Measurements from ENCODE around the gene SAPCD1.

DNA sequence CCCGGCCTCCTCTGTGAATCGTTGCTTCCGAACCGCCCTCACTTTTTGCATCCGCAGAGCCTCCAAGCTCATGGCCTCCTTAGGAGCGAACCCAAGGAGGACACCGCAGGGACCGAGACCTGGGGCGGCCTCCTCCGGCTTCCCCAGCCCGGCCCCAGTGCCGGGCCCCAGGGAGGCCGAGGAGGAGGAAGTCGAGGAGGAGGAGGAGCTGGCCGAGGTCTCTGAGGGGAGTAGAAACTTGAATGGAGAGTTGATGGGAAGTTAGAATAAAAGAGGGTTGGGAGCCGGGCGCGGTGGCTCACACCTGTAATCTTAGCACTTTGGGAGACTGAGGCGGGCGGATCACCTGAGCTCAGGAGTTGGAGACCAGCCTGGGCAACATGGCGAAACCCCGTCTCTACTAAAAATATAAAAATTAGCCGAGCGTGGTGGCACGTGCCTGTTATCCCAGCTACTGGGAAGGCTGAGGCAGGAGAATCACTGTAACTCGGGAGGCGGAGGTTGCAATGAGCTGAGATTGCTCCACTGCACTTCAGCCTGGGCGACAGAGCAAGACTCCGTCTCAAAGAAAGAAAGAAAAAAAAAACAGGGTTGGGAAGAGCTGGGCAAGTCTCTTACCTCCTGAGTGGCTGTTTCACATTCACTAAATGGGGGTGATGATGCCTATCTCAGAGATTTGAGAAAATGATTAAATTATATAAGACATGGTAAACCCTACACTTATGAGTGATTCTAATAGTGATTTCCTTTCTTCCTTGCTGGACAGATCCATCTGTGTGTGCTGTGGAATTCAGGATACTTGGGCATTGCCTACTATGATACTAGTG is 21.8 kb upstream of the SAPCD1 start:
- TF ChIP-seq, protein P1, sequence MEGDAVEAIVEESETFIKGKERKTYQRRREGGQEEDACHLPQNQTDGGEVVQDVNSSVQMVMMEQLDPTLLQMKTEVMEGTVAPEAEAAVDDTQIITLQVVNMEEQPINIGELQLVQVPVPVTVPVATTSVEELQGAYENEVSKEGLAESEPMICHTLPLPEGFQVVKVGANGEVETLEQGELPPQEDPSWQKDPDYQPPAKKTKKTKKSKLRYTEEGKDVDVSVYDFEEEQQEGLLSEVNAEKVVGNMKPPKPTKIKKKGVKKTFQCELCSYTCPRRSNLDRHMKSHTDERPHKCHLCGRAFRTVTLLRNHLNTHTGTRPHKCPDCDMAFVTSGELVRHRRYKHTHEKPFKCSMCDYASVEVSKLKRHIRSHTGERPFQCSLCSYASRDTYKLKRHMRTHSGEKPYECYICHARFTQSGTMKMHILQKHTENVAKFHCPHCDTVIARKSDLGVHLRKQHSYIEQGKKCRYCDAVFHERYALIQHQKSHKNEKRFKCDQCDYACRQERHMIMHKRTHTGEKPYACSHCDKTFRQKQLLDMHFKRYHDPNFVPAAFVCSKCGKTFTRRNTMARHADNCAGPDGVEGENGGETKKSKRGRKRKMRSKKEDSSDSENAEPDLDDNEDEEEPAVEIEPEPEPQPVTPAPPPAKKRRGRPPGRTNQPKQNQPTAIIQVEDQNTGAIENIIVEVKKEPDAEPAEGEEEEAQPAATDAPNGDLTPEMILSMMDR (IDR thresholded peaks at IDR 0.05; ENCODE audit: low read depth, low read length, missing input control) = no peak
- no peak for TF ChIP-seq RXRA (IDR thresholded peaks at IDR 0.05)
- TF ChIP-seq, protein P2, sequence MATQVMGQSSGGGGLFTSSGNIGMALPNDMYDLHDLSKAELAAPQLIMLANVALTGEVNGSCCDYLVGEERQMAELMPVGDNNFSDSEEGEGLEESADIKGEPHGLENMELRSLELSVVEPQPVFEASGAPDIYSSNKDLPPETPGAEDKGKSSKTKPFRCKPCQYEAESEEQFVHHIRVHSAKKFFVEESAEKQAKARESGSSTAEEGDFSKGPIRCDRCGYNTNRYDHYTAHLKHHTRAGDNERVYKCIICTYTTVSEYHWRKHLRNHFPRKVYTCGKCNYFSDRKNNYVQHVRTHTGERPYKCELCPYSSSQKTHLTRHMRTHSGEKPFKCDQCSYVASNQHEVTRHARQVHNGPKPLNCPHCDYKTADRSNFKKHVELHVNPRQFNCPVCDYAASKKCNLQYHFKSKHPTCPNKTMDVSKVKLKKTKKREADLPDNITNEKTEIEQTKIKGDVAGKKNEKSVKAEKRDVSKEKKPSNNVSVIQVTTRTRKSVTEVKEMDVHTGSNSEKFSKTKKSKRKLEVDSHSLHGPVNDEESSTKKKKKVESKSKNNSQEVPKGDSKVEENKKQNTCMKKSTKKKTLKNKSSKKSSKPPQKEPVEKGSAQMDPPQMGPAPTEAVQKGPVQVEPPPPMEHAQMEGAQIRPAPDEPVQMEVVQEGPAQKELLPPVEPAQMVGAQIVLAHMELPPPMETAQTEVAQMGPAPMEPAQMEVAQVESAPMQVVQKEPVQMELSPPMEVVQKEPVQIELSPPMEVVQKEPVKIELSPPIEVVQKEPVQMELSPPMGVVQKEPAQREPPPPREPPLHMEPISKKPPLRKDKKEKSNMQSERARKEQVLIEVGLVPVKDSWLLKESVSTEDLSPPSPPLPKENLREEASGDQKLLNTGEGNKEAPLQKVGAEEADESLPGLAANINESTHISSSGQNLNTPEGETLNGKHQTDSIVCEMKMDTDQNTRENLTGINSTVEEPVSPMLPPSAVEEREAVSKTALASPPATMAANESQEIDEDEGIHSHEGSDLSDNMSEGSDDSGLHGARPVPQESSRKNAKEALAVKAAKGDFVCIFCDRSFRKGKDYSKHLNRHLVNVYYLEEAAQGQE (IDR thresholded peaks at IDR 0.05) = no peak
- TF ChIP-seq, protein P3, sequence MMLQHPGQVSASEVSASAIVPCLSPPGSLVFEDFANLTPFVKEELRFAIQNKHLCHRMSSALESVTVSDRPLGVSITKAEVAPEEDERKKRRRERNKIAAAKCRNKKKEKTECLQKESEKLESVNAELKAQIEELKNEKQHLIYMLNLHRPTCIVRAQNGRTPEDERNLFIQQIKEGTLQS (IDR thresholded peaks at IDR 0.05) = no peak
- no peak for TF ChIP-seq JUND (IDR thresholded peaks at IDR 0.05)
- no peak for TF ChIP-seq EGR1 (IDR thresholded peaks at IDR 0.05; ENCODE audit: low read depth in 2 of 2)
- no peak for TF ChIP-seq TAF1 (conservative IDR thresholded peaks at IDR 0.05)
- no peak for TF ChIP-seq YY1 (IDR thresholded peaks at IDR 0.05)
- no peak for TF ChIP-seq ZBTB33 (IDR thresholded peaks at IDR 0.05)
- no peak for TF ChIP-seq MAX (IDR thresholded peaks at IDR 0.05)
- no peak for TF ChIP-seq RAD21 (IDR thresholded peaks at IDR 0.05)
- no peak for TF ChIP-seq HNF4G (IDR thresholded peaks at IDR 0.05)
- TF ChIP-seq SP1 (IDR thresholded peaks at IDR 0.05) = no peak
- TF ChIP-seq GABPA (IDR thresholded peaks at IDR 0.05 in 1 of 2, conservative IDR thresholded peaks at IDR 0.05 in 1 of 2) = no peak
